HG03060 (cell line): ENCODE measurements around the gene CEP97.
"Not testable (repeated sequence)": the region's sequence is repeated elsewhere in the genome, so short reads cannot be mapped to it uniquely, and the experiment has no call there.

Source experiments
- ATAC-seq: cut with Tn5 transposase; IDR thresholded peaks from one replicate; pipeline ENCODE4 v1.9.1; 2021; ENCODE audit warnings: low read depth, moderate number of reproducible peaks; ENCODE audit not compliant: unreplicated experiment

CEP97 gene

GRCh38 chr3:101702726-101703125 is 21.7 kb upstream of the CEP97 start:
- no peak for ATAC-seq

DNA sequence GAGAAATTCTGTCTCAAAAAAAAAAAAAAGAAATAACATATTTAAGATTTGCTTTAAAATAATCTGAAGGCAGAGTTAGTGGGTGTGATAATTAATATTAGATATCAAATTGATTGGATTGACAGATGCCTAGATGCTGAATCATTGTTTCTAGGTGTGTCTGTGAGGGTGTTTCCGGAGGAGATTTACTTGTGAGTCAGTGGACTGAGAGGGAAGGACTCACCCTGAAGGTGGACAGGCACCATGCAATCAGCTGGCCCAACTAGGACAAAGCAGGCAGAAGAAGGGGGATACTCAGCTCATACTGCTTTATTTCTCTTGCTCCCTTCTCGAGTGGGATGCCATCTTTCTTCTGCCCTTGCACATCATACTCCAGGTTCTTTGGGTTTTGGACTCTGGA is 21.2 kb upstream of the CEP97 start:
- ATAC-seq = no peak

GRCh38 chr3:101704639-101705038 is 19.8 kb upstream of the CEP97 start:
- ATAC-seq = not testable (repeated sequence)

DNA sequence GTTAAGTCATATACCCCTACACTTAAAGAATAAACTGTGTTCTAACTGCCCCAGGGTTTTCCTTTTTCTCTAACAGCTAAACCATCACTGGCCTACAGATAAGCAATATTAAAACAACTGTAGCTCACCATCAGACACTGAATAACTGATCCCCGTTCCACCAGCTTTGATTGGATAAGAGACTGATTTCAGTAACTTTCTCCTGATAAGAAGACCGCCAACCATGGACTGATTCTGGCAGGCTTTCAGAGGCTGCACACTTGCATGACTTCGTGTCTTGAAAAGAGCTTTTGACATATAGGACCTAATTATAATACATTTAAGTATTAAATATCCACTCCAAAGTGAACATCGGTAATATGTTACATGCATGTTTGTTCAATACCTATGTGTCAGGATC is 15.3 kb upstream of the CEP97 start:
- no peak for ATAC-seq

DNA sequence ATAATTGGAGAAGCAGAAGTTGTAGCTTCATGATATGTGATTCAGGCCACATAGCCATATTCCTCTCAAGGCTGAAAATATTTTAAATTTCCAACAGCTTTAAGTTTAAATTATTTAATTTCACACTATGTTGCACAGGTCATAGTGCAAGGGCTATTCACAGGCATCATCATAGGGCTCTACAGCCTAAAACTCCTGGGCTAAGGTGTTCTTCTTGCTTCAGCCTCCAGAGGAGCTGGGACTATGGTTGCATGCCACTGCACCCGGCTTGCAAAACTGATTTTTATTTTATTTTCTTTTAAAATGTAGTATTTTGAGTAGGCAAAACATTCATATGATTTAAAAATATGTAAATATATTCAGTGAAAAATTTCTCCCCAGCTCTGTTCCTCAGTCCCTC is 6.0 kb upstream of the CEP97 start:
- ATAC-seq = no peak

DNA sequence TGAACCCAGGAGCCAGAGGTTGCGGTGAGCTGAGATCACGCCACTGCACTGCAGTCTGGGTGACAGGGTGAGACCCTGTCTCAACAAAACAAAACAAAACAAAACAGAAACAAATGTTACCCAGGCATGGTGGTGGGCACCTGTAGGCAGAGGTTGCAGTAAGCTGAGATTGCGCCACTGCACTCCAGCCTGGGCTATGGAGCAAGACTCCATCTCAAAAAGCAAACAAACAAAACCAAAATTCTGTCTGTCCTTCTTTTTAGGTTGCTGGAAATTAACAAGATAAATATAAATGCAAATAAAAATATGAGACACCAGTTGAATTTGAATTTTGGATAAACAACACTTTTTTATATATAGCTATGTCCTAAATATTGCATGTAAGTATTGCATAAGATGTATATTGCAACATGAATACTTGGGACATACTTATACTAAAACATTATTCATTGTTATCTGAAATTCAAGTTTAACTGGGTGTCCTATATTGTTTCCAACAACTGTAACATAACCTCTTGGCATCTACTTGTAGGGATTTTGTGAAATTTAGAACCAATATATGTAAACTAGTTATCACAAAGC is 4.7 kb upstream of the CEP97 start:
- ATAC-seq = no peak

GRCh38 chr3:101720851-101721840 is 3.3 kb upstream of the CEP97 start:
- ATAC-seq = no peak

DNA sequence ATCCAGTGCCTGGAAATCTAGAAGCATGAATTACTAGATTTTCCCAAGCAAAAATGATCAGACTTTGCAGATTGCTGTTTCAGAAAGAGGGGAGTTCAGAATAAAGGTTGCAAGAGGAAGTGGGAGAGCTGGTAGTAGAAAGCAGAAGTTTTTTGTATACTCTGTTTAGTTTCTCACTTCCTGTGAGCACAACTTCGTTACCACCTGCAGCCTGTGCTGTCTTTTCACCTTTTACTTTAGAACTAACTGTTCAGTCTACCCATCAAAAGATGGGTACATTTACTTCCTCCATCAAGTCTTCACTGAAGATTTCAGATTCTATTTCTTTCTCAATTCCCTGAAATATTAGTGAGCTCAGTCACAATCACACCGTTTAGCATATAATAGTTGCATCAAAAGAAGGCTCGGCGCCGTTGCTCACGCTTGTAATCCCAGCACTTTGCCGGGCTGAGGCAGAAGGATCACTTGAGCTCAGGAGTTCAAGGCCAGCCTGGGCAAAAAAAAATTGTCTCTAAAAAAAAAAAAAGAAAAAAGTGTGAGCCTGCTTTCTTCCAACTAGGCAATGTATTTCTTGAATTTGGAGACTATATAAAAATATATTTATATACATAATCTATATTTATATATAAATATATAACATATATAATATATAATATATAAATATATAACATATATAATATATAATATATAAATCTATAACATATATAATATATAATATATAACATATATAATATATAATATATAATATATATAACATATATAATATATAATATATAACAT is 1.8 kb upstream of the CEP97 start:
- ATAC-seq = peak; percentile 65

GRCh38 chr3:101725194-101725889 is 928 bp downstream of the CEP97 start:
- no peak for ATAC-seq

DNA sequence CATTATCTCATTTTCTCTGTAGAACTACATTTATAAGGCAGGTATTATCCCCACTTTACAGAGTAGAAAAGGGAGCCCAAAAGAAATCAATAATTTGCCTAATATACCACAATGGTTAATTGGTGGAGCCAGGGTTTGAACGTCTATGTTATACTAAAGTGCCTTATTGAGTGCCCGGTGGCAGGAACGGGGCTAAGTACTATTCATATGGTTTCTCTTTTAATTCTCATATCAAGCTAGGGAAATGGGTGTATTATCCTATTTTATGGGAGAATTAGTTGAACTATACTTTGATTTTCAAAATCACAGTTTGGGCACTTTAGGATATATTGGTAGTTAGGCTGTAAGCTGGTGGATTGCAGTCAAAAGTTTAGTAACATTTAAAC is 1.5 kb downstream of the CEP97 start:
- ATAC-seq = no peak

- ATAC-seq = no peak
Measured at GRCh38 chr3:101729586-101729985, 5.2 kb downstream of the CEP97 start.

GRCh38 chr3:101730839-101731238 is 6.4 kb downstream of the CEP97 start:
- ATAC-seq = no peak

DNA sequence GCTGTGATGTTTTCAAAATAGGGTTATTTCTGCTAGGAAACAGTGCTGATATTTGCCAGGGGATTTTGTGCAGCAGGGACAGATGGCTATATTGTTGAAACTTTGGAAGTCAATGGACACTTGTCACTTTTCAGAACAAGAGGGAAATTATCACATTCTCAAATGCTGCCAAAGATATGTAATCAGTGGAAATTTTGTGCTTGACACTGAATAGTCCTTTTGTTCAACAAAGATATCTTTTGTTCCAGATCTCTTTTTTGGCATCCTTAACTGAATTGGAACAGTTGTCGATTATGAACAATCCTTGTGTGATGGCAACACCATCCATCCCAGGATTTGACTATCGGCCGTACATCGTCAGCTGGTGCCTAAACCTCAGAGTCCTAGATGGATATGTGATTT is 7.8 kb downstream of the CEP97 start:
- no peak for ATAC-seq

GRCh38 chr3:101735833-101736232 is 11.4 kb downstream of the CEP97 start:
- no peak for ATAC-seq

GRCh38 chr3:101741914-101742313 is 17.5 kb downstream of the CEP97 start:
- not testable (repeated sequence) for ATAC-seq

DNA sequence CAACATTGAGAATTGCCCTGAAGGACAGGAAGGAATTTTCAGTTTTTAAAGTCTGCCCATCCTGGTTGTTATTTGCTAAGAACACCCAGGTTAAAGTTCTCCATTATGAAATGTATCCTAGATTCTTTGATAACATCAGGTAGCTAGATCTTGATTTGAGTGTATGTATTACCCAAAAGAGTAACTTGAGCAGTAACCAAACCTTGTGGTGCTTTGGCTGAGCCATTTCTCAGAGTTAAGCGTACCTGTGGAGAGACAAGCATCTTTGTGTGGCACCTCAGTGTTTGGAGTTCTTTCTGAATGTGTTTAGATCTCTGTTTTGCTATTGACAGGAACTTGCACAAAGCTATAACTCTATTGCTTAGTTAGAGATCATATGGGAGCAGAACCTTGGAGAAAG is 20.4 kb downstream of the CEP97 start:
- no peak for ATAC-seq

GRCh38 chr3:101745934-101746333 is 21.5 kb downstream of the CEP97 start:
- not testable (repeated sequence) for ATAC-seq

GRCh38 chr3:101753386-101754113 is 29.1 kb downstream of the CEP97 start:
- ATAC-seq = not testable (repeated sequence)

DNA sequence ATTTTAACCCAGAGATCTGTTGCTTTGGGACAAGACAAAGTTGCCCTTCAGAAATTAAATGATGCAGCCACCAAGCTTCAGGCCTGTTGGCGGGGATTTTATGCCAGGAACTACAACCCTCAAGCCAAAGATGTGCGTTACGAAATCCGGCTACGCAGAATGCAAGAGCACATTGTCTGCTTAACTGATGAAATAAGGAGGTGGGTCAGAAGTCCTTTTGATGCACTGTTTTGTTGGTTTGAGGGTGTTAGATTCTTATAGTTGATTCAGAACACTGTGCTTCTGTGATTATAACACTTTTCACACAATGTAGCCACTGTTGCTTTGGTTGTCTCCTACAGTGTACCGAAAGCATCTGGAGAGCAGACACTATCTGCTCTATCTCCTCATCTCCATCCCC is 33.8 kb downstream of the CEP97 start:
- ATAC-seq = no peak
